Mucosa of rectum (tissue), 2 donors: ENCODE measurements around the gene HIPK1.

ENCODE experiments used
- H3K27ac ChIP-seq, 2 donors: one replicate each; pipeline ENCODE4 v1.7.0; 2013; ENCODE audit warnings: inconsistent platforms in 2 of 2, low read depth in 2 of 2, low read length in 2 of 2
- H3K27me3 ChIP-seq, 2 donors: one replicate each; pipeline ENCODE4 v1.7.0; 2013; ENCODE audit warnings: low read length in 2 of 2; ENCODE audit not compliant: control insufficient read depth in 2 of 2, insufficient read depth in 2 of 2
- H3K36me3 ChIP-seq, 2 donors: one replicate each; pipeline ENCODE4 v1.7.0; 2013; ENCODE audit warnings: low read length in 2 of 2; ENCODE audit not compliant: control insufficient read depth in 2 of 2, insufficient read depth in 2 of 2
- H3K4me1 ChIP-seq, 2 donors: one replicate each; pipeline ENCODE4 v1.7.0; 2013; ENCODE audit warnings: low read length in 2 of 2, mild to moderate bottlenecking in 1 of 2; ENCODE audit not compliant: control insufficient read depth in 2 of 2, insufficient read depth in 2 of 2
- H3K4me3 ChIP-seq, 2 donors: one replicate each; pipeline ENCODE4 v1.7.0; 2013; ENCODE audit warnings: low read length in 2 of 2
- H3K9ac ChIP-seq, 2 donors: one replicate each; pipeline ENCODE4 v1.7.0; 2013; ENCODE audit warnings: low read length in 2 of 2, low read depth in 1 of 2, mild to moderate bottlenecking in 1 of 2
- H3K9me3 ChIP-seq, 2 donors: one replicate each; pipeline ENCODE4 v1.7.0; 2013; ENCODE audit warnings: low read length in 2 of 2; ENCODE audit not compliant: control insufficient read depth in 2 of 2
- donor health status: healthy.
- donor health status: Normal muscosa, but diverticular disease.

Gene HIPK1

DNA sequence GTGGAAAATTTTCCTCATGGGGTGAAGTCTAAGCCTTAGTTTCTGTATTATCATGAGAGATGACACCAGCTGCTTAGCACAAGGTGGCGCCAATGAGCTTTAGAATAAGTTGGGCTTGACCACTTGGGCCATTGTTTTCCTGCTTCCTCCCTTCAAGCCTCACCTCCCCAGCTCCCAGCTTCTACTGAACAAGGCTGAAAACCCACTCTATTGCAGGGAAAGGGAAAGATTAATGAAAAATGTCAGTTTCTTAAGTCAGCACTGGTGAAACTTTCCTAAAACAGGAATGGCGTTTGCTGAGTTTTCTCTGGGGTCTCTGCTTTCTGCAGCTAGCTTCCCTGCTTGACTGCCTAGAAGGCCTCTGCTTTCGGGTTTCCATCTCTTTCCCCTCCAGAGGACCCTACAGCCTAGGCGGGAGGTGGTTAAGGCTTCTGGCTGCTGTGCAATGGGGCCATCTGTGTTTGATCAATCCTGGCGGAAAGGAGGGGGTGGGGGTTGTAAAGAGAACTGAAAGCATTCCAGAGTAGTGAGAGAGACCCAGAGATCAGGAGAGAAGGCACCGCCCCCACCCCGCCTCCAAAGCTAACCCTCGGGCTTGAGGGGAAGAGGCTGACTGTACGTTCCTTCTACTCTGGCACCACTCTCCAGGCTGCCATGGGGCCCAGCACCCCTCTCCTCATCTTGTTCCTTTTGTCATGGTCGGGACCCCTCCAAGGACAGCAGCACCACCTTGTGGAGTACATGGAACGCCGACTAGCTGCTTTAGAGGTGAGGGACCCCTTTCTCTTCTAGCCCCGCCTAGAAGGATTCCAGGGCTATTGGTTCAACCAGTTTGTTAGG is 50.0 kb downstream of the HIPK1 start, which contains the start of gene OLFML3:
Gene OLFML3, plus strand, starts transcription at position 612 of the 840 bp plus-strand sequence. Its CDS starts 43 bp downstream, at position 655.
- H3K27ac ChIP-seq, result peak within 1 kb of the TSS; percentile 49 to 68
- H3K4me3 ChIP-seq, result peak within 1 kb of the TSS; percentile 42 to 67
- peaks cover 11 to 16% of the 10 kb centered on the region in 2 donors for H3K4me1 ChIP-seq

DNA sequence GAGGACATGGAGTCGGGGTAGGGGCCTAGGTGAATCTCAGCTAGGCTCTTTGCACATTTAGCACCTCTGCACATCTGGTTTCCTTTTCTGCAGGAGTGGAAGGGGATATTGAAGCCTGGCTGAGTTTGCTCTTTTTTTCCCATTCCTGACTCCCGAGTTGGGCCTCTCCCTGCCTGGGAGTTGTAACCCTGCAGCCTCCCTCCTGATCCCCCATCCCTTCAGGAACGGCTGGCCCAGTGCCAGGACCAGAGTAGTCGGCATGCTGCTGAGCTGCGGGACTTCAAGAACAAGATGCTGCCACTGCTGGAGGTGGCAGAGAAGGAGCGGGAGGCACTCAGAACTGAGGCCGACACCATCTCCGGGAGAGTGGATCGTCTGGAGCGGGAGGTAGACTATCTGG is 51.0 kb downstream of the HIPK1 start:
- H3K9ac ChIP-seq, result peak overlapping the region; percentile 14 to 53
- H3K4me1 ChIP-seq, result peaks cover 11 to 21% of the 10 kb centered on the region in 2 donors
- H3K4me3 ChIP-seq, result peak overlapping the region; percentile 33 to 67

More for the DNA sequence above, 50.0 kb downstream of the HIPK1 start, which contains the start of gene OLFML3:
- H3K9ac ChIP-seq, result peak within 1 kb of the TSS; percentile 14 to 53
- H3K36me3 ChIP-seq, result peaks cover 0 to 4% of the 10 kb centered on the region in 2 donors
- H3K27me3 ChIP-seq, result no peaks in the 10 kb centered on the region
- no peaks in the 10 kb centered on the region for H3K9me3 ChIP-seq

GRCh38 chr1:113981962-113982931 is 53.1 kb downstream of the HIPK1 start:
- no peaks in the 10 kb centered on the region for H3K36me3 ChIP-seq
- no peaks in the 10 kb centered on the region for H3K27me3 ChIP-seq
- H3K4me1 ChIP-seq, result peaks cover 11 to 17% of the 10 kb centered on the region in 2 donors
- H3K27ac ChIP-seq, result peak overlapping the region; percentile 55 to 68
- peak overlapping the region in 1 of 2 donors; percentile 14 for H3K9ac ChIP-seq
- H3K9me3 ChIP-seq, result no peaks in the 10 kb centered on the region
- H3K4me3 ChIP-seq, result peak overlapping the region; percentile 9 to 48

More for the DNA sequence above, 51.0 kb downstream of the HIPK1 start:
- Histone ChIP-seq H3K27me3 (no peaks in the 10 kb centered on the region), H3K36me3 (peaks cover 0 to under 1% of the 10 kb centered on the region in 2 donors), H3K9me3 (no peaks in the 10 kb centered on the region), H3K27ac (peak overlapping the region; percentile 12 to 68)

DNA sequence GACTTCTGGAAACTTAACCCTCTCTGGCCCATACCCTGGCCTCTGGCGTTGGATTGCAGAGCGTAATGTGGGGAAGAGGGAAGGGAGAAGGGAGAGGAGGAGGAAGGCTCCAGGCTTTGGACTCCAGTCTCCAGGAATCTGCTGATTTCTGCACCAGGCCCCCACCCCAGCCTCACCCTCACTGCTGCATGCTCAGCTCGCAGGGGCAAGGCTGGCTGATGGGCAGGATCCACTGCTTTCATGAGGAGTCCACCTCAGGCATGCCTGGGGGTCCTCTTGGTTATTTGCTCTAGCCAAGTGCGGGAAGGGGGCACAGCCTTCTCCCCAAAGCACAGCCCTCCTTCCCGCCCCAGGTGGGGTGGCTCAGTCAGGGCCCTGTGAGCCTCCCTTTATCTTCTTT is 53.8 kb downstream of the HIPK1 start:
- peak overlapping the region; percentile 55 to 68 for H3K27ac ChIP-seq
- peak overlapping the region in 1 of 2 donors; percentile 24 for H3K9ac ChIP-seq

GRCh38 chr1:113983391-113983790 is 54.3 kb downstream of the HIPK1 start:
- no peaks in the 10 kb centered on the region for H3K36me3 ChIP-seq
- H3K4me1 ChIP-seq, result peaks cover 11 to 17% of the 10 kb centered on the region in 2 donors
- H3K9me3 ChIP-seq, result no peaks in the 10 kb centered on the region
- H3K27ac ChIP-seq, result peak overlapping the region; percentile 55 to 68
- H3K4me3 ChIP-seq, result peak overlapping the region in 1 of 2 donors; percentile 32
- H3K27me3 ChIP-seq, result no peaks in the 10 kb centered on the region
- no peak overlapping the region for H3K9ac ChIP-seq

More for the DNA sequence above, 53.8 kb downstream of the HIPK1 start:
- Histone ChIP-seq H3K27me3 (no peaks in the 10 kb centered on the region), H3K4me3 (peak overlapping the region; percentile 9 to 48), H3K9me3 (no peaks in the 10 kb centered on the region), H3K36me3 (no peaks in the 10 kb centered on the region), H3K4me1 (peaks cover 11 to 17% of the 10 kb centered on the region in 2 donors)

DNA sequence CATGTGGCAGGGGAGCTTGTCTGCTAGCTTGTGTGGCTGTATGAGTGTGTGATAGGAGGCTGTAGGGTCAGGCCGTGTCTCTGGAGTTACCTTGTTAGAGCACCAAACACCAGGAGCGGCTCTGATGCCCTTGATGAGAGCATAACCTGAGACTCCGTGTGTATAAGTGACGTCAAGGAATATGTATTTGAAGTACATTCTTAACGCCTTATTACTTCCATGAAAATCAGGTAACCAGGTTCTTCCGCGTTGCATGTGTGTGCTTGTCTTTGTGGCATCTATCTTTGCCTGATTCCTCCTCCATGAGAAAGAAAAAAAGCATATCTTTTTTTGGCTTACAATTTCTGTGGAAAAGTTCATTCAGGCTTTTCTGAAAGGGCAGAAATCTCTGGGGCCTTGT is 54.7 kb downstream of the HIPK1 start:
- peak overlapping the region in 1 of 2 donors; percentile 32 for H3K4me3 ChIP-seq
- no peak overlapping the region for H3K9ac ChIP-seq

GRCh38 chr1:113984710-113985109 is 55.6 kb downstream of the HIPK1 start:
- Histone ChIP-seq H3K27ac (no peak overlapping the region), H3K9me3 (no peaks in the 10 kb centered on the region), H3K4me3 (no peak overlapping the region), H3K36me3 (no peaks in the 10 kb centered on the region), H3K4me1 (peaks cover 11 to 14% of the 10 kb centered on the region in 2 donors), H3K27me3 (no peaks in the 10 kb centered on the region), H3K9ac (no peak overlapping the region)

More for the DNA sequence above, 54.7 kb downstream of the HIPK1 start:
- H3K27ac ChIP-seq, result peak overlapping the region in 1 of 2 donors; percentile 68
- no peaks in the 10 kb centered on the region for H3K27me3 ChIP-seq
- no peaks in the 10 kb centered on the region for H3K36me3 ChIP-seq
- no peaks in the 10 kb centered on the region for H3K9me3 ChIP-seq
- H3K4me1 ChIP-seq, result peaks cover 11 to 16% of the 10 kb centered on the region in 2 donors

DNA sequence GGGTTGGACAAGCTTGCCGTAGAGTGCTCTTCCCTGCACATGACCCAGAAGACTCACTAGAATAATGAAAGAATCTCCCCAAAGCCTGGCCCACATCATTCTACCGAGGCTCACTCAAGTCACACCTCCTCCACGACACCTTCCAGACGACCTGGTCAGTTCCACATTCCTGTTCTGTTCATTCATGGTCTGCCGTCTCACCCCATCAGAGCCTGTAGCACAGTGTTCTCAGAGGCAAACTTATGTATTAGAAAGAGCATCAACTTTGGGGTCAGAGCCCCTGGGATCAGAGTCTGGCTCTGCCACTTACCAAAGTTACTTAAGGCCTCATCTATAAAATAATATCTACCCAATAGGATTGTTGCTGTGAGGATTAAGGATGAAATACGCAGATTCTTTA is 57.7 kb downstream of the HIPK1 start:
- H3K27me3 ChIP-seq, result no peaks in the 10 kb centered on the region
- no peak overlapping the region for H3K4me3 ChIP-seq
- H3K9me3 ChIP-seq, result no peaks in the 10 kb centered on the region
- H3K4me1 ChIP-seq, result peaks cover 11 to 14% of the 10 kb centered on the region in 2 donors
- no peak overlapping the region for H3K9ac ChIP-seq
- H3K36me3 ChIP-seq, result no peaks in the 10 kb centered on the region
- no peak overlapping the region for H3K27ac ChIP-seq

- Histone ChIP-seq H3K4me1 (peaks cover 11 to 13% of the 10 kb centered on the region in 2 donors), H3K9ac (no peak overlapping the region), H3K4me3 (no peak overlapping the region), H3K9me3 (no peaks in the 10 kb centered on the region), H3K27ac (no peak overlapping the region), H3K36me3 (no peaks in the 10 kb centered on the region), H3K27me3 (no peaks in the 10 kb centered on the region)
Observed at GRCh38 chr1:113987259-113987658, 58.1 kb downstream of the HIPK1 start.
